ENCODE measurements around the gene EID3.

DNA sequence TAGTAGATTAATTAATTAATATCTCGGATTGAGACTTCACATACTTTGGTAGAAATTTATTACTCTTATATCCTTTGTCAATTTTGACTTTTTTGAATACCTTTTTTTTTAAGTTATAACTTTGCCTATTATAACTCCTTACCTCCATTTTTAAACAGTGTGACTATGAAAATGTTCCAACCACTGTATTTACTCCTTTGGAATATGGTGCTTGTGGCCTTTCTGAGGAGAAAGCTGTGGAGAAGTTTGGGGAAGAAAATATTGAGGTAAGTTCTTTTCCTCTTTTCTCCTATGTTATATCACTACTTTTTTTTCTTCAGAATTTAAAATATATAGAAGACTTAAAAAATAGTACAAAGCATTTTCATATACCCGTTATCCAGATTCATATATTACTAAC is 27.8 kb downstream of the EID3 start:
- TF ChIP-seq, protein P1, sequence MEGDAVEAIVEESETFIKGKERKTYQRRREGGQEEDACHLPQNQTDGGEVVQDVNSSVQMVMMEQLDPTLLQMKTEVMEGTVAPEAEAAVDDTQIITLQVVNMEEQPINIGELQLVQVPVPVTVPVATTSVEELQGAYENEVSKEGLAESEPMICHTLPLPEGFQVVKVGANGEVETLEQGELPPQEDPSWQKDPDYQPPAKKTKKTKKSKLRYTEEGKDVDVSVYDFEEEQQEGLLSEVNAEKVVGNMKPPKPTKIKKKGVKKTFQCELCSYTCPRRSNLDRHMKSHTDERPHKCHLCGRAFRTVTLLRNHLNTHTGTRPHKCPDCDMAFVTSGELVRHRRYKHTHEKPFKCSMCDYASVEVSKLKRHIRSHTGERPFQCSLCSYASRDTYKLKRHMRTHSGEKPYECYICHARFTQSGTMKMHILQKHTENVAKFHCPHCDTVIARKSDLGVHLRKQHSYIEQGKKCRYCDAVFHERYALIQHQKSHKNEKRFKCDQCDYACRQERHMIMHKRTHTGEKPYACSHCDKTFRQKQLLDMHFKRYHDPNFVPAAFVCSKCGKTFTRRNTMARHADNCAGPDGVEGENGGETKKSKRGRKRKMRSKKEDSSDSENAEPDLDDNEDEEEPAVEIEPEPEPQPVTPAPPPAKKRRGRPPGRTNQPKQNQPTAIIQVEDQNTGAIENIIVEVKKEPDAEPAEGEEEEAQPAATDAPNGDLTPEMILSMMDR (IDR thresholded peaks at IDR 0.05 in 2 of 3, conservative IDR thresholded peaks at IDR 0.05 in 1 of 3; ENCODE audit: control insufficient read depth in 2 of 3, extremely low read depth in 1 of 3, insufficient read depth in 1 of 3, low read depth in 3 of 3, low read length in 3 of 3), result no peak
- TF ChIP-seq POLR2AphosphoS5 (IDR thresholded peaks at IDR 0.05; ENCODE audit: low read length) (no peak), JUND (IDR thresholded peaks at IDR 0.05; ENCODE audit: low read depth, low read length) (no peak), SPI1 (IDR thresholded peaks at IDR 0.05; ENCODE audit: borderline replicate concordance, insufficient read depth, low read depth, low read length) (no peak), NFYB (IDR thresholded peaks at IDR 0.05; ENCODE audit: insufficient read depth, low read depth, low read length) (no peak), HDAC6 (IDR thresholded peaks at IDR 0.05; ENCODE audit: unreplicated experiment) (no peak), POLR2AphosphoS2 (IDR thresholded peaks at IDR 0.05; ENCODE audit: low read depth, low read length) (no peak), CEBPB (IDR thresholded peaks at IDR 0.05; ENCODE audit: borderline replicate concordance in 1 of 2, low read depth in 2 of 2, low read length in 2 of 2) (no peak)

Measured in GM12878 (cell line).